Esophagus squamous epithelium (tissue), 5 donors: ENCODE results near the gene HS1BP3. TPM values are rescaled to one million over a fixed set of nuclear protein-coding genes. Genes with fewer than 3 reads are reported as not detected.

ENCODE experiments used
- DNase-seq: peaks from one replicate; lab custom pipeline; 2025; lab: John Stamatoyannopoulos, UW
- H3K27ac ChIP-seq, 4 donors: fragments of 200-600 bp; sonication (generic); one replicate each; pipeline ENCODE4 v1.5.1; 2016 to 2019; ENCODE audit warnings: mild to moderate bottlenecking in 1 of 4
- H3K27me3 ChIP-seq, 4 donors: fragments of 200-600 bp; sonication (generic); 1 replicate in 3 of 4; 2 replicates in 1 of 4; pipeline versions ENCODE4 v1.5.1 to v1.6.0; 2017 to 2021; ENCODE audit warnings: antibody characterized with exemption in 1 of 4
- H3K36me3 ChIP-seq, 3 donors: fragments of 200-600 bp; sonication (generic); one replicate each; pipeline ENCODE4 v1.5.1; 2016 to 2019
- H3K4me1 ChIP-seq, 3 donors: fragments of 200-600 bp; sonication (generic); one replicate each; pipeline ENCODE4 v1.5.1; 2017 to 2019
- H3K4me3 ChIP-seq, 4 donors: fragments of 200-600 bp; sonication (generic); 1 replicate in 3 of 4; 2 replicates in 1 of 4; pipeline ENCODE4 v1.5.1; 2016 to 2019; ENCODE audit warnings: mild to moderate bottlenecking in 2 of 4, moderate library complexity in 1 of 4
- H3K9me3 ChIP-seq, 3 donors: fragments of 200-600 bp; sonication (generic); one replicate each; pipeline ENCODE4 v1.5.1; 2016 to 2019
- CTCF ChIP-seq, 6 experiments: fragments of 450-650 bp in 4 of 6; fragments of 200-600 bp in 2 of 6; sonication (generic) in 2 of 6; IDR thresholded peaks; one replicate each; pipeline ENCODE4 v1.5.1; 2016 to 2019; ENCODE audit warnings: antibody characterized with exemption in 6 of 6, mild to moderate bottlenecking in 4 of 6, moderate library complexity in 4 of 6
- POLR2A ChIP-seq, 4 donors: fragments of 450-650 bp; IDR thresholded peaks; one replicate each; pipeline ENCODE4 v1.6.1; 2017; ENCODE audit warnings: antibody characterized with exemption in 4 of 4, mild to moderate bottlenecking in 4 of 4, moderate library complexity in 3 of 4
- WGBS, 2 donors: methylation state at CpG; one replicate each; pipeline ENCODE4 v1.1.5; 2018; 5-methylcytosine and 5-hydroxymethylcytosine counted together
- intact Hi-C: fragments of 100-400 bp; cut with DNase I; formaldehyde crosslinking; loops from one replicate; pipeline ENCODE4 v1.15.0; 2022
- total RNA-seq, 4 donors: library from RNA; depleted of rRNA; stranded (reverse); fragments of >200 nt; gene quantifications; one replicate each; pipeline ENCODE4 v1.1.0, GENCODE V29; 2016
- donor health status: DM: yes; HTN: yes; CAD: no.

Gene HS1BP3
- total RNA-seq, 4 donors from 2014 or later, result 7.9 to 22.1 (median 16.9) TPM

- peaks cover 6 to 81% (median 21%) of the 10 kb centered on the region in 4 donors for H3K27me3 ChIP-seq
- H3K4me1 ChIP-seq, result peaks cover 25 to 81% (median 30%) of the 10 kb centered on the region in 3 donors
- no peaks in the 10 kb centered on the region for H3K9me3 ChIP-seq
- DNase-seq, result no peak
- H3K36me3 ChIP-seq, result no peaks in the 10 kb centered on the region
- H3K27ac ChIP-seq, result peak overlapping the region in 1 of 4 donors; percentile 6
- H3K4me3 ChIP-seq, result no peak overlapping the region
- TF ChIP-seq CTCF (IDR thresholded peaks at IDR 0.05) (no peak), POLR2A (IDR thresholded peaks at IDR 0.05) (no peak)
- WGBS, 2 donors, result 44 to 61% methylated on average over 3 to 5 of the region's 7 CpGs
- intact Hi-C loops, result loop anchor here (5.0 kb wide), 1 partner anchor 299 kb away; no protein-coding TSS in a partner anchor
Observed at GRCh38 chr2:20663196-20664070, 12.5 kb upstream of the HS1BP3 start.

DNA sequence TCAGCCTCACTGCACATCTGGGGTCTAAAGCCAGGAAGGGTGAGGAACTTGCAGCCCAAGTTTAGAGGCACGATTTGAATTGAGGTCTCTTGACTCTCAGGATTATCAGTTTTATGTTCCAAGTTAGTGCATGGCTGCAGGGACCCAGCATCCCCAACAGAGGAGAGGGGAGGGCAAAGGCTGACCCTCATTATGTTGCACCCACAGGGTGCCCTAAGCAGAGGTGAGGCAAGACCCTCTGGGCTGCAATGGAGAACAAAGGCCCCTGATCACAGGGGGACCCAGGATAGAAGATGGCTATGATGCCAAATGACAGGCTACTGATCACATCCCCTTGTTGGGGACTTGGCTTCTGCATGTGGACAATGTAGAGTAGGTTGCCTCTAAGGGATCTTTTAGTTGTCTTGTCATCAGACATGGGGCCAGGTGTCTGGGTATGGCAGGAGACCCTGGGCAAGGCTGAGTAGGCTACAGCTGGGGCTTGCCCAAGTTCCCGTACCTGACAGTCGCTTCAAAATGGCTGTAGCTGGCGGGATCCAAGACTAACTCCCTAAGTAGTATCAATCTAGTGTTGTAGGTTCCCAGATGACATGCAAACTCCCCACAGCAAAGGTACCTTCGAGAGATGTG is 11.5 kb upstream of the HS1BP3 start:
- H3K27me3 ChIP-seq, result peaks cover 6 to 71% (median 15%) of the 10 kb centered on the region in 4 donors
- intact Hi-C loops, result loop anchor here (5.0 kb wide), 1 partner anchor 300 kb away; no protein-coding TSS in a partner anchor
- DNase-seq, result no peak
- H3K27ac ChIP-seq, result no peak overlapping the region
- no peak overlapping the region for H3K4me3 ChIP-seq
- H3K36me3 ChIP-seq, result no peaks in the 10 kb centered on the region
- peaks cover 23 to 71% (median 25%) of the 10 kb centered on the region in 3 donors for H3K4me1 ChIP-seq
- TF ChIP-seq POLR2A (IDR thresholded peaks at IDR 0.05) (no peak), CTCF (IDR thresholded peaks at IDR 0.05) (no peak)
- no peaks in the 10 kb centered on the region for H3K9me3 ChIP-seq
- 40 to 63% methylated on average over 1 to 5 of the region's 5 CpGs for WGBS, 2 donors

DNA sequence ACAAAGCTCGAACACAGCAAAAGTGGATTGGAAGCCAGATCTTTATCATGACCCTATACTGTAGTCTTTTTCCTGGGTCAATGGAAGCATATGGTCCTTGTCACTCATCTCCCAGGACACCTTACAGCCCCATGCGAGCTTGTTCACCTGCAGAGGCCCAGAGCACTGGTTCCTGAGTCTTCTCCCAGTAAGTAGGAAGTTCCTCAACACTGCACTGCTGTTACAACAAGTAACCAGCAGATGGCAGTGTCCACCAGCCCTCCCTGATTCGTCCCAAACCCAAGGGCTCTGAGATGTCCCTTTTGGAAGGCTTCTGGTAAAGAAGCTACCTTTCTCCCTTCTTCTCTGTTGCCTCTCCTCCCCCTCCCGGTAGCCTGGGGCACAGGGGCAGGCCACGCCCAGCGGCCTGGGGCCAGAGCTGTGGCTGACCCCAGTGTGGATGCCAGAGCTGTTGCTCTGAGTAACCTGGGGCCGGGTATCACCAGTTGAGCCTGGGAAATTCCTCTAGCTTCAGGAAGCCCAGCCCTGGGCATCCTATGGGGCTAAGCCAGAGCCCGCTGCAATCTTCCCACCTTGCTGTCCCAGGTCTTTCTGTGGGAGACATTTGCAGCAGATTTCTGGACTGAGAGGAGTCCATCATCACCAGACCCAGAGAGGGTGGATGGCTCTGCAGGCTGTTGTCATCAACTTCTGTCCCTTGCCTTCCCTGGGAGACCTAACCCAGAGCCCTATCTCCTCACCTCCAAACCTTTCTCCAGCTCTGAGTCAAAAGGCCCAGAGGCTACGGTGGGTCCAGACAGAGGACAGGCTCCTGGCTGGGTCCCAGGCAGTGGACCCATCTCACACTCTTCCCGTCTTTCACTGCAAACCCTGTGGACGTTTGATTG is 10.8 kb upstream of the HS1BP3 start:
- WGBS, 2 donors, result 27 to 40% methylated on average over 7 to 8 of the region's 11 CpGs
- intact Hi-C loops, result loop anchor here (5.0 kb wide), 1 partner anchor 301 kb away; no protein-coding TSS in a partner anchor

More for the DNA sequence above, 10.8 kb upstream of the HS1BP3 start:
- Histone ChIP-seq H3K27ac (peak overlapping the region; percentile 13 to 83 (median 72)), H3K36me3 (no peaks in the 10 kb centered on the region), H3K27me3 (peaks cover 5 to 65% (median 14%) of the 10 kb centered on the region in 4 donors), H3K4me3 (no peak overlapping the region), H3K9me3 (no peaks in the 10 kb centered on the region), H3K4me1 (peaks cover 20 to 65% (median 22%) of the 10 kb centered on the region in 3 donors)
- no peak for DNase-seq
- TF ChIP-seq CTCF (IDR thresholded peaks at IDR 0.05) (peak; percentile 92 to 99 (median 94)), POLR2A (IDR thresholded peaks at IDR 0.05) (no peak)
